Hepatocyte (in vitro differentiated cells): Measurements from ENCODE around the gene HSF2BP.

ENCODE experiments used
- EZH2 ChIP-seq: fragments of 200-600 bp; sonication (generic); IDR thresholded peaks from 2 replicates; pipeline ENCODE4 v1.6.1; 2016; ENCODE audit warnings: antibody characterized with exemption, mild to moderate bottlenecking, borderline replicate concordance
- EZH2phosphoT487 ChIP-seq: fragments of 200-600 bp; sonication (generic); IDR thresholded peaks from one replicate; pipeline ENCODE4 v1.6.1; 2018; ENCODE audit warnings: antibody characterized with exemption, mild to moderate bottlenecking, low read depth, moderate library complexity; ENCODE audit not compliant: unreplicated experiment, severe bottlenecking
- TF ChIP-seq, protein P1 (sequence below): fragments of 200-600 bp; sonication (generic); IDR thresholded peaks from 2 replicates; pipeline ENCODE4 v1.5.1; 2016; ENCODE audit warnings: antibody characterized with exemption, mild to moderate bottlenecking; ENCODE audit not compliant: poor library complexity

GRCh38 chr21:43603641-43604504 is 55.4 kb downstream of the HSF2BP start:
- TF ChIP-seq, protein P1, sequence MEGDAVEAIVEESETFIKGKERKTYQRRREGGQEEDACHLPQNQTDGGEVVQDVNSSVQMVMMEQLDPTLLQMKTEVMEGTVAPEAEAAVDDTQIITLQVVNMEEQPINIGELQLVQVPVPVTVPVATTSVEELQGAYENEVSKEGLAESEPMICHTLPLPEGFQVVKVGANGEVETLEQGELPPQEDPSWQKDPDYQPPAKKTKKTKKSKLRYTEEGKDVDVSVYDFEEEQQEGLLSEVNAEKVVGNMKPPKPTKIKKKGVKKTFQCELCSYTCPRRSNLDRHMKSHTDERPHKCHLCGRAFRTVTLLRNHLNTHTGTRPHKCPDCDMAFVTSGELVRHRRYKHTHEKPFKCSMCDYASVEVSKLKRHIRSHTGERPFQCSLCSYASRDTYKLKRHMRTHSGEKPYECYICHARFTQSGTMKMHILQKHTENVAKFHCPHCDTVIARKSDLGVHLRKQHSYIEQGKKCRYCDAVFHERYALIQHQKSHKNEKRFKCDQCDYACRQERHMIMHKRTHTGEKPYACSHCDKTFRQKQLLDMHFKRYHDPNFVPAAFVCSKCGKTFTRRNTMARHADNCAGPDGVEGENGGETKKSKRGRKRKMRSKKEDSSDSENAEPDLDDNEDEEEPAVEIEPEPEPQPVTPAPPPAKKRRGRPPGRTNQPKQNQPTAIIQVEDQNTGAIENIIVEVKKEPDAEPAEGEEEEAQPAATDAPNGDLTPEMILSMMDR = no peak
- TF ChIP-seq EZH2phosphoT487 (no peak), EZH2 (no peak)
